ENCODE measurements around the gene NFATC2. TPM values are rescaled to one million over a fixed set of nuclear protein-coding genes. Genes with fewer than 3 reads are reported as not detected.

NFATC2 gene
- total and polyA plus RNA-seq, 2 experiments from 2014 or later, result 0.52 to 0.59 TPM

DNA sequence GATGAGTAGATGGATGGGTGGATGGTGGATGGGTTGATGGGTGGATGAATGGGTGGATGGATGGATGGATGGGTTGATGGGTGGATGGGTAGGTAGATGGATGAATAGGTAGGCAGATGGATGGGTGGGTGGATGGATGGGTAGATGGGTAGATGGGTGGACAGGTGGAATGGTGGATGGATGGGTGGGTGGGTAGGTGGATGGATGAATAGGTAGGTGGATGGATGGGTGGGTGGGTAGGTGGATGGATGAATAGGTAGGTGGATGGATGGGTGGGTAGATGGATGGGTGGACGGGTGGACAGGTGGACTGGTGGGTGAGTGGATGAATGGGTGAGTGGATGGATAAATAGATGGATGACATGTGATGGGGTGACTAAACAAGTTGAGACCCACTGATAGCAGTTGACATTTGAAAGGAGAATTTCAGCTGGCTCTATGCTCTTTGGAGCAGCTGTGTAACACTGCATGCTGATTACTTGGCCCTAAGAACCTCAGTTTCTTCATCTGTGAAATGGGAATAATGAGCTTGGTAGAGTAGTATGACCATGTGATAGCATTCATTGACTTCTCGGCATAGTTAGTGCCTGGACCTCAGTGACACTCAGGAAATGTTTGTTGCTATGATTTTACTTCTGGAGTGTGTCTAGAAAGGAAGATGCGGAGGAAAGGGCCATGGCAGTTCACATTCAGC, 184.3 kb downstream of the NFATC2 start (continued):
- TF ChIP-seq, protein P1, sequence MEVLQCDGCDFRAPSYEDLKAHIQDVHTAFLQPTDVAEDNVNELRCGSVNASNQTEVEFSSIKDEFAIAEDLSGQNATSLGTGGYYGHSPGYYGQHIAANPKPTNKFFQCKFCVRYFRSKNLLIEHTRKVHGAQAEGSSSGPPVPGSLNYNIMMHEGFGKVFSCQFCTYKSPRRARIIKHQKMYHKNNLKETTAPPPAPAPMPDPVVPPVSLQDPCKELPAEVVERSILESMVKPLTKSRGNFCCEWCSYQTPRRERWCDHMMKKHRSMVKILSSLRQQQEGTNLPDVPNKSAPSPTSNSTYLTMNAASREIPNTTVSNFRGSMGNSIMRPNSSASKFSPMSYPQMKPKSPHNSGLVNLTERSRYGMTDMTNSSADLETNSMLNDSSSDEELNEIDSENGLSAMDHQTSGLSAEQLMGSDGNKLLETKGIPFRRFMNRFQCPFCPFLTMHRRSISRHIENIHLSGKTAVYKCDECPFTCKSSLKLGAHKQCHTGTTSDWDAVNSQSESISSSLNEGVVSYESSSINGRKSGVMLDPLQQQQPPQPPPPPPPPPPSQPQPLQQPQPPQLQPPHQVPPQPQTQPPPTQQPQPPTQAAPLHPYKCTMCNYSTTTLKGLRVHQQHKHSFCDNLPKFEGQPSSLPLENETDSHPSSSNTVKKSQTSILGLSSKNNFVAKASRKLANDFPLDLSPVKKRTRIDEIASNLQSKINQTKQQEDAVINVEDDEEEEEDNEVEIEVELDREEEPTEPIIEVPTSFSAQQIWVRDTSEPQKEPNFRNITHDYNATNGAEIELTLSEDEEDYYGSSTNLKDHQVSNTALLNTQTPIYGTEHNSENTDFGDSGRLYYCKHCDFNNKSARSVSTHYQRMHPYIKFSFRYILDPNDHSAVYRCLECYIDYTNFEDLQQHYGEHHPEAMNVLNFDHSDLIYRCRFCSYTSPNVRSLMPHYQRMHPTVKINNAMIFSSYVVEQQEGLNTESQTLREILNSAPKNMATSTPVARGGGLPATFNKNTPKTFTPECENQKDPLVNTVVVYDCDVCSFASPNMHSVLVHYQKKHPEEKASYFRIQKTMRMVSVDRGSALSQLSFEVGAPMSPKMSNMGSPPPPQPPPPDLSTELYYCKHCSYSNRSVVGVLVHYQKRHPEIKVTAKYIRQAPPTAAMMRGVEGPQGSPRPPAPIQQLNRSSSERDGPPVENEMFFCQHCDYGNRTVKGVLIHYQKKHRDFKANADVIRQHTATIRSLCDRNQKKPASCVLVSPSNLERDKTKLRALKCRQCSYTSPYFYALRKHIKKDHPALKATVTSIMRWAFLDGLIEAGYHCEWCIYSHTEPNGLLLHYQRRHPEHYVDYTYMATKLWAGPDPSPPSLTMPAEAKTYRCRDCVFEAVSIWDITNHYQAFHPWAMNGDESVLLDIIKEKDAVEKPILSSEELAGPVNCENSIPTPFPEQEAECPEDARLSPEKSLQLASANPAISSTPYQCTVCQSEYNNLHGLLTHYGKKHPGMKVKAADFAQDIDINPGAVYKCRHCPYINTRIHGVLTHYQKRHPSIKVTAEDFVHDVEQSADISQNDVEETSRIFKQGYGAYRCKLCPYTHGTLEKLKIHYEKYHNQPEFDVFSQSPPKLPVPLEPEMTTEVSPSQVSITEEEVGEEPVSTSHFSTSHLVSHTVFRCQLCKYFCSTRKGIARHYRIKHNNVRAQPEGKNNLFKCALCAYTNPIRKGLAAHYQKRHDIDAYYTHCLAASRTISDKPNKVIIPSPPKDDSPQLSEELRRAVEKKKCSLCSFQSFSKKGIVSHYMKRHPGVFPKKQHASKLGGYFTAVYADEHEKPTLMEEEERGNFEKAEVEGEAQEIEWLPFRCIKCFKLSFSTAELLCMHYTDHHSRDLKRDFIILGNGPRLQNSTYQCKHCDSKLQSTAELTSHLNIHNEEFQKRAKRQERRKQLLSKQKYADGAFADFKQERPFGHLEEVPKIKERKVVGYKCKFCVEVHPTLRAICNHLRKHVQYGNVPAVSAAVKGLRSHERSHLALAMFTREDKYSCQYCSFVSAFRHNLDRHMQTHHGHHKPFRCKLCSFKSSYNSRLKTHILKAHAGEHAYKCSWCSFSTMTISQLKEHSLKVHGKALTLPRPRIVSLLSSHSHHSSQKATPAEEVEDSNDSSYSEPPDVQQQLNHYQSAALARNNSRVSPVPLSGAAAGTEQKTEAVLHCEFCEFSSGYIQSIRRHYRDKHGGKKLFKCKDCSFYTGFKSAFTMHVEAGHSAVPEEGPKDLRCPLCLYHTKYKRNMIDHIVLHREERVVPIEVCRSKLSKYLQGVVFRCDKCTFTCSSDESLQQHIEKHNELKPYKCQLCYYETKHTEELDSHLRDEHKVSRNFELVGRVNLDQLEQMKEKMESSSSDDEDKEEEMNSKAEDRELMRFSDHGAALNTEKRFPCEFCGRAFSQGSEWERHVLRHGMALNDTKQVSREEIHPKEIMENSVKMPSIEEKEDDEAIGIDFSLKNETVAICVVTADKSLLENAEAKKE (CRISPR knock-in tag; IDR thresholded peaks at IDR 0.05), result no peak
- TF ChIP-seq EZH2phosphoT487 (IDR thresholded peaks at IDR 0.05; ENCODE audit: unreplicated experiment) (no peak), JUNB (IDR thresholded peaks at IDR 0.05; ENCODE audit: unreplicated experiment) (no peak)

DNA sequence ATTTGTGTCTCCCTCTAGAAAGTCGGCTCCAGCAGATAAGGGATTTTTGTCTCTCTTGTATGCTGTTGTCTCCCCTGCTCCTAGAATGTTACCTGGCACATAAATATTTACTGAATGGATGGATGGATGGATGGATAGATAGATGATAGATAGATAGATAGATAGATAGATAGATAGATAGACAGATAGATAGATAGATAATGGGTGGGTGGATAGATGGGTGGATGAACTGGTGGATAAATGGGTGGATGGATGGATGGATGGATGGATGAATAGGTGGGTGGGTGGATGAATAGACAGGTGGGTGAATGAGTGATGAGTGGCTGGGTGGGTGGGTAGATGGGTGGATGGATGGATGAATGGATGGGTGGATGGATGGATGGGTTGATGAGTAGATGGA, 185.0 kb downstream of the NFATC2 start:
- Mint-ChIP-seq H3K4me3 (no peak overlapping the region), H3K4me1 (no peaks in the 10 kb centered on the region), H3K36me3 (ENCODE audit: low read depth) (no peaks in the 10 kb centered on the region), H3K9me3 (no peaks in the 10 kb centered on the region), H3K27me3 (ENCODE audit: insufficient read depth, low read depth, poor library complexity) (peaks cover 2% of the 10 kb centered on the region), H3K27ac (no peak overlapping the region)
- no peak overlapping the region for H3K4me3 ChIP-seq
- no peaks in the 10 kb centered on the region for H3K79me2 ChIP-seq (replicated peaks; ENCODE audit: insufficient read depth)
- H4K20me1 ChIP-seq (replicated peaks; ENCODE audit: insufficient read depth), result no peaks in the 10 kb centered on the region
- no peak for DNase-seq (ENCODE audit: low spot score)
- H3F3A ChIP-seq (replicated peaks; ENCODE audit: low read depth), result no peaks in the 10 kb centered on the region
- H3K27ac ChIP-seq (ENCODE audit: low read depth), result no peak overlapping the region
- no peaks in the 10 kb centered on the region for H3K4me1 ChIP-seq (ENCODE audit: insufficient read depth)
- H3K4me2 ChIP-seq, result no peak overlapping the region
- no peak for ATAC-seq
- no peaks in the 10 kb centered on the region for H3K36me3 ChIP-seq (ENCODE audit: insufficient read depth)
- no peak overlapping the region for H2AFZ ChIP-seq
- no peaks in the 10 kb centered on the region for H3K27me3 ChIP-seq (ENCODE audit: insufficient read depth)
- H3K9me2 ChIP-seq (ENCODE audit: insufficient read depth), result no peaks in the 10 kb centered on the region
- TF ChIP-seq, protein P2, sequence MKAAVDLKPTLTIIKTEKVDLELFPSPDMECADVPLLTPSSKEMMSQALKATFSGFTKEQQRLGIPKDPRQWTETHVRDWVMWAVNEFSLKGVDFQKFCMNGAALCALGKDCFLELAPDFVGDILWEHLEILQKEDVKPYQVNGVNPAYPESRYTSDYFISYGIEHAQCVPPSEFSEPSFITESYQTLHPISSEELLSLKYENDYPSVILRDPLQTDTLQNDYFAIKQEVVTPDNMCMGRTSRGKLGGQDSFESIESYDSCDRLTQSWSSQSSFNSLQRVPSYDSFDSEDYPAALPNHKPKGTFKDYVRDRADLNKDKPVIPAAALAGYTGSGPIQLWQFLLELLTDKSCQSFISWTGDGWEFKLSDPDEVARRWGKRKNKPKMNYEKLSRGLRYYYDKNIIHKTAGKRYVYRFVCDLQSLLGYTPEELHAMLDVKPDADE (IDR thresholded peaks at IDR 0.05), result no peak
- TF ChIP-seq NANOG (IDR thresholded peaks at IDR 0.05; ENCODE audit: borderline replicate concordance), result no peak
- no peak for TF ChIP-seq JUNB (IDR thresholded peaks at IDR 0.05; ENCODE audit: unreplicated experiment)
- TF ChIP-seq, protein P1 (CRISPR knock-in tag; IDR thresholded peaks at IDR 0.05), result no peak
- TF ChIP-seq ZNF331 (CRISPR knock-in tag; IDR thresholded peaks at IDR 0.05; ENCODE audit: low read depth), result no peak
- TF ChIP-seq CREB1 (CRISPR knock-in tag; IDR thresholded peaks at IDR 0.05; ENCODE audit: low read depth), result no peak
- TF ChIP-seq STAT1 (IDR thresholded peaks at IDR 0.05; ENCODE audit: unreplicated experiment), result no peak
